ENCODE results near the gene NR6A1. TPM values are rescaled to one million over a fixed set of nuclear protein-coding genes. Genes with fewer than 3 reads are reported as not detected.
A peak's percentile ranks its signal among the peaks of the same experiment; 100 is the strongest.

NR6A1 gene
- total RNA-seq, 1 experiment from 2014 or later = 0.91 TPM

DNA sequence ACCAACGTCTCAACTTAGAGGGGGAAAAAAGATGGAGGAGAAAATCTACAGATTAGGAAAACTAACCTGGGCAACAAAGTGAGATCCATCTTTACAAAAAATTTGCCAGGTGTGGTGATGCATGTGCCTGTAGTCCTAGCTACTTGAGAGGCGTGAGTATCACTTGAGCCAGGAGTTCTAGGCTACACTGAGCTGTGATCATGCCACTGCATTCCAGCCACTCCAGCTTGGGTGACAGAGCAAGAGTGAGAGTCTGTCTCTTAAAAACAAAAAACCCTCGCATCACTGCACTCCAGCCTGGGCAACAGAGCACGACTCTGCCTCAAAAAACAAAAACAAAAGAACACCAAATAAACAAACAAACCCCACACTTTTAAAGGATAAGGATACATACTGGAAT, 165.9 kb downstream of the NR6A1 start:
- Mint-ChIP-seq H3K27me3 (ENCODE audit: insufficient read depth, unreplicated experiment) (no peaks in the 10 kb centered on the region), H3K27ac (ENCODE audit: low read depth, unreplicated experiment) (no peak overlapping the region), H3K4me1 (ENCODE audit: insufficient read depth, unreplicated experiment) (peaks cover 15% of the 10 kb centered on the region), H3K4me3 (ENCODE audit: unreplicated experiment) (no peak overlapping the region), H3K9me3 (ENCODE audit: unreplicated experiment) (no peaks in the 10 kb centered on the region), H3K36me3 (ENCODE audit: insufficient read depth, unreplicated experiment) (no peaks in the 10 kb centered on the region)
- ChIA-PET CTCF (interaction anchor here (0.5 to 8.3 kb wide), 4 partner anchors 12 to 150 kb away, joined by 3 to 60 read pairs (median 5); no protein-coding TSS in a partner anchor), POLR2A (interaction anchor here (1.0 kb wide), 1 partner anchor 12 kb away, joined by 4 read pairs; no protein-coding TSS in a partner anchor)
- intact Hi-C loops (cut with micrococcal nuclease) = no loop called here
- DNase-seq (ENCODE audit: unreplicated experiment) = no peak
- BruUV-seq (replicated peaks) = no TSS peak
- TF ChIP-seq, protein P1, sequence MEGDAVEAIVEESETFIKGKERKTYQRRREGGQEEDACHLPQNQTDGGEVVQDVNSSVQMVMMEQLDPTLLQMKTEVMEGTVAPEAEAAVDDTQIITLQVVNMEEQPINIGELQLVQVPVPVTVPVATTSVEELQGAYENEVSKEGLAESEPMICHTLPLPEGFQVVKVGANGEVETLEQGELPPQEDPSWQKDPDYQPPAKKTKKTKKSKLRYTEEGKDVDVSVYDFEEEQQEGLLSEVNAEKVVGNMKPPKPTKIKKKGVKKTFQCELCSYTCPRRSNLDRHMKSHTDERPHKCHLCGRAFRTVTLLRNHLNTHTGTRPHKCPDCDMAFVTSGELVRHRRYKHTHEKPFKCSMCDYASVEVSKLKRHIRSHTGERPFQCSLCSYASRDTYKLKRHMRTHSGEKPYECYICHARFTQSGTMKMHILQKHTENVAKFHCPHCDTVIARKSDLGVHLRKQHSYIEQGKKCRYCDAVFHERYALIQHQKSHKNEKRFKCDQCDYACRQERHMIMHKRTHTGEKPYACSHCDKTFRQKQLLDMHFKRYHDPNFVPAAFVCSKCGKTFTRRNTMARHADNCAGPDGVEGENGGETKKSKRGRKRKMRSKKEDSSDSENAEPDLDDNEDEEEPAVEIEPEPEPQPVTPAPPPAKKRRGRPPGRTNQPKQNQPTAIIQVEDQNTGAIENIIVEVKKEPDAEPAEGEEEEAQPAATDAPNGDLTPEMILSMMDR (IDR thresholded peaks at IDR 0.05; ENCODE audit: unreplicated experiment) = no peak

DNA sequence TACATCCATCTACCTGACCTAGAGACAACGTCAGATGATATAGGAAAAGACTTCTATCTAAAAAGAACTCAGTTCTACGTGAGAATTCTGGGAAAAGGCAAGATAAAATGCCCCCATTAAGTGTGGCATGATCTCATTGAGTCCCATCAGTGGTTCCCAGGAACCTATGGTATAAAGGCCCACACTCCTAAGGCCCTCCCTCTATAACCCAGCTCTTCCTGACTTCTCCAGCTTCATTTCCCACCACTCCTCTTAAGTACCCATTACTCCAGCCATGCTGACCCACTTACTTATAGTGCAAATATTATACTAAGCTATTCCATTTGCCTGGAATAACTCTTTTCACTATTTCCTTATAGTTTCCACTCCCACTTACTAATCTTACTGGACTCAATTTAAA, 168.5 kb downstream of the NR6A1 start:
- Mint-ChIP-seq H3K36me3 (ENCODE audit: insufficient read depth, unreplicated experiment) (no peaks in the 10 kb centered on the region), H3K27me3 (ENCODE audit: insufficient read depth, unreplicated experiment) (no peaks in the 10 kb centered on the region), H3K4me3 (ENCODE audit: unreplicated experiment) (no peak overlapping the region), H3K4me1 (ENCODE audit: insufficient read depth, unreplicated experiment) (peaks cover 15% of the 10 kb centered on the region), H3K27ac (ENCODE audit: low read depth, unreplicated experiment) (peak overlapping the region; percentile 24), H3K9me3 (ENCODE audit: unreplicated experiment) (no peaks in the 10 kb centered on the region)
- BruUV-seq (replicated peaks) = no TSS peak
- TF ChIP-seq, protein P1 (IDR thresholded peaks at IDR 0.05; ENCODE audit: unreplicated experiment) = no peak
- ChIA-PET POLR2A (interaction anchor here (0.6 to 1.8 kb wide), 11 partner anchors 13 to 258 kb away, joined by 3 to 7 read pairs (median 4); no protein-coding TSS in a partner anchor), CTCF (interaction anchor here (0.6 to 8.3 kb wide), 6 partner anchors 15 to 162 kb away, joined by 3 to 60 read pairs (median 5); no protein-coding TSS in a partner anchor)
- intact Hi-C loops (cut with micrococcal nuclease) = no loop called here
- DNase-seq (ENCODE audit: unreplicated experiment) = no peak

DNA sequence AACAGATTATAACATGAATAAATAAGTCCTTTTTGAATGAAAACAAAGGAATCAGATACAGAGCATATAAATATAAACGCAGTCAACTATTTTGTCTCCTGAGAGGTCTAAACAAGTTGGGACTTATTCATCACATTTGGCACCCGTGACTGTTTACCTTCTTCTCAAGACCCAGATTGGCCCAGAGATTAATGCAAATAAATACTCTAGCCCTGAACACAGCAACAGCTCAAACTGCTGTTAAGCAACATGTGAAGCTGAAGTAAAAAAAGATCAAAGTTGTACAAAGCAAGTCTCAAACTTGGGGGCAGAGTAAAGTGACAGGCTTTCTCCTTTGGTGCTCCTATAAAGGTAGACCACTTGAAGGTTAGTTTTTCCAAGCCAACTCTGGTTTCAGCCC, 168.9 kb downstream of the NR6A1 start:
- peaks cover 15% of the 10 kb centered on the region for H3K4me1 Mint-ChIP-seq (ENCODE audit: insufficient read depth, unreplicated experiment)
- ChIA-PET POLR2A (interaction anchor here (0.5 to 1.8 kb wide), 16 partner anchors 13 to 1355 kb away, joined by 3 to 7 read pairs (median 4); no protein-coding TSS in a partner anchor), CTCF (interaction anchor here (0.6 to 8.3 kb wide), 8 partner anchors 9 to 183 kb away, joined by 3 to 60 read pairs (median 3); no protein-coding TSS in a partner anchor)
- H3K27me3 Mint-ChIP-seq (ENCODE audit: insufficient read depth, unreplicated experiment) = no peaks in the 10 kb centered on the region
- peak overlapping the region; percentile 24 for H3K27ac Mint-ChIP-seq (ENCODE audit: low read depth, unreplicated experiment)
- no peaks in the 10 kb centered on the region for H3K9me3 Mint-ChIP-seq (ENCODE audit: unreplicated experiment)
- TF ChIP-seq, protein P1 (IDR thresholded peaks at IDR 0.05; ENCODE audit: unreplicated experiment) = no peak
- H3K36me3 Mint-ChIP-seq (ENCODE audit: insufficient read depth, unreplicated experiment) = no peaks in the 10 kb centered on the region
- no peak overlapping the region for H3K4me3 Mint-ChIP-seq (ENCODE audit: unreplicated experiment)
- intact Hi-C loops (cut with micrococcal nuclease) = no loop called here
- BruUV-seq (replicated peaks) = no TSS peak
- DNase-seq (ENCODE audit: unreplicated experiment) = peak; percentile 66

DNA sequence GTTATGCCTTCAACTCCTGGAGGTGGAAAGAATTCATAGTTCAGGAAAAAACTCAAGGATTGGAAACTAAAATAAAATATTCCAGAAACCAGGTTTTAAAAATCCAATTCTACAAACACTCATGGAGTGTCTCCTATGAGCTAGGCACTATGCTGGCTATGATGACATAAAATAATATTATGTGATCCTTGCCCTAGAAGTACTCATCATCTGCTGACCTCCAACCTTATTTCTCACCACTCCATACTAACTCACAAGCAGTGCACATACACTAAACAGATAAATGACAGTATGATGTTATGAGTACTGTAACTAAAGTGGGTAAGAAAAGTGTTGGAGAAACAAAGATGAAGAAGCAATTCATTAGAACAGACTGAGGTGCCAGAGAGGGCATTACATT, 170.7 kb downstream of the NR6A1 start:
- no peak overlapping the region for H3K4me3 Mint-ChIP-seq (ENCODE audit: unreplicated experiment)
- peaks cover 15% of the 10 kb centered on the region for H3K4me1 Mint-ChIP-seq (ENCODE audit: insufficient read depth, unreplicated experiment)
- ChIA-PET CTCF (interaction anchor here (1.1 kb wide), 1 partner anchor 14 kb away, joined by 4 read pairs; no protein-coding TSS in a partner anchor), POLR2A (interaction anchor here (1.8 kb wide), 1 partner anchor 49 kb away, joined by 5 read pairs; no protein-coding TSS in a partner anchor)
- H3K9me3 Mint-ChIP-seq (ENCODE audit: unreplicated experiment) = no peaks in the 10 kb centered on the region
- TF ChIP-seq, protein P1 (IDR thresholded peaks at IDR 0.05; ENCODE audit: unreplicated experiment) = no peak
- no peaks in the 10 kb centered on the region for H3K36me3 Mint-ChIP-seq (ENCODE audit: insufficient read depth, unreplicated experiment)
- DNase-seq (ENCODE audit: unreplicated experiment) = no peak
- no TSS peak for BruUV-seq (replicated peaks)
- H3K27me3 Mint-ChIP-seq (ENCODE audit: insufficient read depth, unreplicated experiment) = no peaks in the 10 kb centered on the region
- H3K27ac Mint-ChIP-seq (ENCODE audit: low read depth, unreplicated experiment) = no peak overlapping the region
- intact Hi-C loops (cut with micrococcal nuclease) = no loop called here
